Esophagus squamous epithelium (tissue), 5 donors: ENCODE measurements around the gene SEC23IP. TPM values are rescaled to one million over a fixed set of nuclear protein-coding genes. Genes with fewer than 3 reads are reported as not detected.

ENCODE experiments used
- DNase-seq: peaks from one replicate; lab custom pipeline; 2025; lab: John Stamatoyannopoulos, UW
- H3K27ac ChIP-seq, 4 donors: fragments of 200-600 bp; sonication (generic); one replicate each; pipeline ENCODE4 v1.5.1; 2016 to 2019; ENCODE audit warnings: mild to moderate bottlenecking in 1 of 4
- H3K27me3 ChIP-seq, 4 donors: fragments of 200-600 bp; sonication (generic); 1 replicate in 3 of 4; 2 replicates in 1 of 4; pipeline versions ENCODE4 v1.5.1 to v1.6.0; 2017 to 2021; ENCODE audit warnings: antibody characterized with exemption in 1 of 4
- H3K36me3 ChIP-seq, 3 donors: fragments of 200-600 bp; sonication (generic); one replicate each; pipeline ENCODE4 v1.5.1; 2016 to 2019
- H3K4me1 ChIP-seq, 3 donors: fragments of 200-600 bp; sonication (generic); one replicate each; pipeline ENCODE4 v1.5.1; 2017 to 2019
- H3K4me3 ChIP-seq, 4 donors: fragments of 200-600 bp; sonication (generic); 1 replicate in 3 of 4; 2 replicates in 1 of 4; pipeline ENCODE4 v1.5.1; 2016 to 2019; ENCODE audit warnings: mild to moderate bottlenecking in 2 of 4, moderate library complexity in 1 of 4
- H3K9me3 ChIP-seq, 3 donors: fragments of 200-600 bp; sonication (generic); one replicate each; pipeline ENCODE4 v1.5.1; 2016 to 2019
- POLR2A ChIP-seq, 4 donors: fragments of 450-650 bp; IDR thresholded peaks; one replicate each; pipeline ENCODE4 v1.6.1; 2017; ENCODE audit warnings: antibody characterized with exemption in 4 of 4, mild to moderate bottlenecking in 4 of 4, moderate library complexity in 3 of 4
- WGBS, 2 donors: methylation state at CpG; one replicate each; pipeline ENCODE4 v1.1.5; 2018; 5-methylcytosine and 5-hydroxymethylcytosine counted together
- intact Hi-C: fragments of 100-400 bp; cut with DNase I; formaldehyde crosslinking; loops from one replicate; pipeline ENCODE4 v1.15.0; 2022
- total RNA-seq, 4 donors: library from RNA; depleted of rRNA; stranded (reverse); fragments of >200 nt; gene quantifications; one replicate each; pipeline ENCODE4 v1.1.0, GENCODE V29; 2016
- TF ChIP-seq, protein P1 (sequence below), 6 experiments: fragments of 450-650 bp in 4 of 6; fragments of 200-600 bp in 2 of 6; sonication (generic) in 2 of 6; IDR thresholded peaks; one replicate each; pipeline ENCODE4 v1.5.1; 2016 to 2019; ENCODE audit warnings: antibody characterized with exemption in 6 of 6, mild to moderate bottlenecking in 4 of 6, moderate library complexity in 4 of 6
- donor health status: DM: yes; HTN: yes; CAD: no.

Gene SEC23IP
- total RNA-seq, 4 donors from 2014 or later: 13.0 to 20.5 (median 16.5) TPM

DNA sequence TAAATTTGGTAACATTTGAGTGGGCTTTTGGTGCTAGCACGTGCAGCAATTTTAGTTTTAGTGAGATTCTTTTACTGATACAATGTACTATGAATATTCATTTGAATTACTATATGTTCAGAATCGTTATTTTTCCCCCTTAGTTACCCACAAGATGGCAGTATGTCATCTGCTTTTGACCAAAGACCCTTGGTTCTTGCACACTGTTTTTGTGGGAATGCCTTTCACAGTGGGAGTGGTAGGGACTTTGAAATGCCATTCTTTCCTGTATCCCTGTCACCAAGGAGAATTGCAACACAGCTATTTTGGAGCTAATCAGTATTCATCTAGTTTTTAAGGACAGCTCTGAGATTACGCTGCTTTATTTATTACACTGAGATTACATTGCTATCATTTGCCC lies 40.6 kb downstream of the SEC23IP start:
- no peaks in the 10 kb centered on the region for H3K4me1 ChIP-seq
- TF ChIP-seq POLR2A (IDR thresholded peaks at IDR 0.05): no peak
- TF ChIP-seq, protein P1, sequence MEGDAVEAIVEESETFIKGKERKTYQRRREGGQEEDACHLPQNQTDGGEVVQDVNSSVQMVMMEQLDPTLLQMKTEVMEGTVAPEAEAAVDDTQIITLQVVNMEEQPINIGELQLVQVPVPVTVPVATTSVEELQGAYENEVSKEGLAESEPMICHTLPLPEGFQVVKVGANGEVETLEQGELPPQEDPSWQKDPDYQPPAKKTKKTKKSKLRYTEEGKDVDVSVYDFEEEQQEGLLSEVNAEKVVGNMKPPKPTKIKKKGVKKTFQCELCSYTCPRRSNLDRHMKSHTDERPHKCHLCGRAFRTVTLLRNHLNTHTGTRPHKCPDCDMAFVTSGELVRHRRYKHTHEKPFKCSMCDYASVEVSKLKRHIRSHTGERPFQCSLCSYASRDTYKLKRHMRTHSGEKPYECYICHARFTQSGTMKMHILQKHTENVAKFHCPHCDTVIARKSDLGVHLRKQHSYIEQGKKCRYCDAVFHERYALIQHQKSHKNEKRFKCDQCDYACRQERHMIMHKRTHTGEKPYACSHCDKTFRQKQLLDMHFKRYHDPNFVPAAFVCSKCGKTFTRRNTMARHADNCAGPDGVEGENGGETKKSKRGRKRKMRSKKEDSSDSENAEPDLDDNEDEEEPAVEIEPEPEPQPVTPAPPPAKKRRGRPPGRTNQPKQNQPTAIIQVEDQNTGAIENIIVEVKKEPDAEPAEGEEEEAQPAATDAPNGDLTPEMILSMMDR (IDR thresholded peaks at IDR 0.05): peak in 2 of 6 experiments; percentile 6 to 24
- H3K36me3 ChIP-seq: peaks cover 0 to 97% (median 9%) of the 10 kb centered on the region in 3 donors
- no peak for DNase-seq
- H3K4me3 ChIP-seq: no peak overlapping the region
- intact Hi-C loops: no loop called here
- H3K27me3 ChIP-seq: no peaks in the 10 kb centered on the region
- H3K27ac ChIP-seq: no peak overlapping the region
- WGBS, 2 donors: 45 to 49% methylated on average over 3 of the region's 3 CpGs
- H3K9me3 ChIP-seq: no peaks in the 10 kb centered on the region

DNA sequence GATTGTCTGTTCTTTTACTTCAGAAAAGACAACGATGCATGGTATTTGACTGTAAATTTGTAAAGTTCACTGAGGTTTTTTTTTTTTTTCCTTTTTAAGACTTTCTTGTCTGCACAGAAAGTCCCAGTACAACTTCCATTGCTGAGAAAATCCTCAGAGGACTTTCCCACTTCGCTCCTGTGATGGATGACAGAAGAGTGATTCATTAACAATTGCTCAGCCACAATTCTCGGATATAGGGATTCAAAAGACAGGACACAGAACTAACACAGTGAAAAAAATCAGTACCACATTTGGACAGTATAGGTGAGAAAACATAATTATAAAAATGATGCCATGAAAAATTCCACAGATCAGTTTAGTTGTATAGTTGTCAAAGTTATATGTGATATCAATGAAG lies 48.0 kb downstream of the SEC23IP start:
- Histone ChIP-seq H3K4me1 (no peaks in the 10 kb centered on the region), H3K27me3 (no peaks in the 10 kb centered on the region), H3K27ac (no peak overlapping the region), H3K4me3 (no peak overlapping the region), H3K36me3 (peaks cover 0 to 98% (median 20%) of the 10 kb centered on the region in 3 donors), H3K9me3 (no peaks in the 10 kb centered on the region)
- 45 to 55% methylated on average over 3 of the region's 3 CpGs for WGBS, 2 donors
- intact Hi-C loops: no loop called here
- no peak for DNase-seq
- TF ChIP-seq POLR2A (IDR thresholded peaks at IDR 0.05): no peak

DNA sequence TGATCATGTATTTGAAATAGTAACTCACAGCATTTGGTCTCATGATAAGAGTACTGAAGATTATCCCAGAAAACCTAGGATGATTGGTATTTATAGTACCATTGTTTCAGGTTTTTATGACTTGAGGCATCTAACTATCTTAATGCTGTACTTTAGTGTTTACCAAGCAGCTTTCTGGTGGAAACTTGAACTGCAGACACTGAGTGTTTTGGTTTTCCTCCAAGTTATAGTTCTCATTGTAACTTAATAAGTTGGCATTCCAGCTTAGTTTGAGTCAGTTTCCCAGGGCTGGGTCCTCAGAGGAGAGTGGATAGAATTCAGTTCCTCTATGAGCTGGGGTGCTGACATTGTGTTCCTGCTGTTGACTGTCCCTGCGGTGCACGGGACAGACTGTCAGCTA lies 50.4 kb downstream of the SEC23IP start:
- peaks cover 0 to 73% (median 17%) of the 10 kb centered on the region in 3 donors for H3K36me3 ChIP-seq

DNA sequence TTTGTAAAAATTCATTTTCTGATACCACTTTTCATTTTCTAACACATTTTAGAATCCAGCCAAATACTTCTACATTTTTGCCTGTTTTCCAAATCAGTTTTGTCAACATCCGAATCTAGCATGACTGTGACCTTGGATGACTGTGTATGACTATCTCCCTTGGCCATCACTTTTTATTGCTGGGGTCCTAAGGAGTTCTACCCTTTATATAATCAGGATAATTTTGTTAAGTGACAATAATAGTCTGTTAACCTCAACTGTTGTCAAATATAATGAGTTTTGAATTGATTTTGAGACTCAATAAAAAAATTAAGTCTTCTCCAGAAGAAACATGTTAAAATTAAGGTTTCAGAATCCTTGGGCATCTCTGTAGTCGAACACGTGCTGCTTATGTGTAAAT lies 53.3 kb downstream of the SEC23IP start:
- Histone ChIP-seq H3K4me3 (no peak overlapping the region), H3K4me1 (no peaks in the 10 kb centered on the region), H3K9me3 (no peaks in the 10 kb centered on the region), H3K36me3 (peaks cover 0 to 45% (median 11%) of the 10 kb centered on the region in 3 donors), H3K27me3 (no peaks in the 10 kb centered on the region), H3K27ac (no peak overlapping the region)
- intact Hi-C loops: no loop called here
- DNase-seq: no peak
- TF ChIP-seq, protein P1 (IDR thresholded peaks at IDR 0.05): no peak
- TF ChIP-seq POLR2A (IDR thresholded peaks at IDR 0.05): no peak
- 71 to 90% methylated on average over 3 of the region's 3 CpGs for WGBS, 2 donors

More for the DNA sequence above, 50.4 kb downstream of the SEC23IP start:
- Histone ChIP-seq H3K4me1 (no peaks in the 10 kb centered on the region), H3K27me3 (no peaks in the 10 kb centered on the region), H3K27ac (no peak overlapping the region), H3K9me3 (no peaks in the 10 kb centered on the region), H3K4me3 (no peak overlapping the region)
- DNase-seq: no peak
- 90 to 100% methylated on average over 2 of the region's 2 CpGs for WGBS, 2 donors
- TF ChIP-seq POLR2A (IDR thresholded peaks at IDR 0.05): no peak
- TF ChIP-seq, protein P1 (IDR thresholded peaks at IDR 0.05): no peak
- intact Hi-C loops: no loop called here

DNA sequence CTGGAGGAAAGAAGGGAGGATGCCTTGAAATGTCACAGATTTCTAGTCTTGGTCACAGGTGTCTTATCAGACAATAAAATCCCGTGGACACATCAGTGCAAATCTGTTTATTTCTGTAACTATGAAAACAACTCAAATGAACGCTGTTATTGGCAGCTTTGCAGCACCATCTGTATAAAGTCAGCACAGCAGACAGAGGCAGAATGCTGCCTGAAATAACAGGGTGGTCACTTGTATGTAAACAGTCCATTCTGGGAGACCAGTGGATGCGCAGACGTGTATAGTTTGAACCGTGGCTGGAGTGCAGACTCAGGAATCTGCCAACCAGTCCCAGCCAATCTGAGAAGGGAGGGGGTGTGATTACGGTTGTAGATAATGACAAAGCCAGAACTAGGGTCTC lies 54.8 kb downstream of the SEC23IP start:
- H3K36me3 ChIP-seq: peaks cover 0 to 30% (median 5%) of the 10 kb centered on the region in 3 donors
- no peak overlapping the region for H3K4me3 ChIP-seq
- H3K4me1 ChIP-seq: no peaks in the 10 kb centered on the region
- H3K27me3 ChIP-seq: no peaks in the 10 kb centered on the region
- H3K9me3 ChIP-seq: no peaks in the 10 kb centered on the region
- WGBS, 2 donors: 50 to 58% methylated on average over 5 to 6 of the region's 6 CpGs
- no peak for DNase-seq
- TF ChIP-seq, protein P1 (IDR thresholded peaks at IDR 0.05): no peak
- no peak for TF ChIP-seq POLR2A (IDR thresholded peaks at IDR 0.05)
- intact Hi-C loops: no loop called here
- H3K27ac ChIP-seq: no peak overlapping the region

DNA sequence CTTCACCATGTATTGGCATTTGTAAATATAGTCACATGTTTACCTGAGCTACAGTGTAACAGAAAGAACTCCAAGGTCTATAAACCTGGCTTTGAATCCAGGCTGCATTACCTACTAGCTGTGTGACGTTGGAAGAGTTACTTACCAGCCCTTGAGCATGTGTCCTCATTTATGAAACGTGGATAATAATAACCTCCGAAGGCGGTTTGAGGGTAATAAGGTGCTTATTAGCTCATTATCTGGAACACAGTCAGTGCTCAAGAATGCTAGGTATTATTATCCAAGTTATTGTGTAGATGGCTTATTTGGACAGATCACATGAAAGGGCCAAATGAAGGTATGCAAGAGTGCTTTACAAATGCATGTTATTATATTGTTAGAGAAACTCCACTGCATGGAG lies 64.9 kb downstream of the SEC23IP start:
- H3K4me3 ChIP-seq: no peak overlapping the region
- H3K4me1 ChIP-seq: no peaks in the 10 kb centered on the region
- H3K36me3 ChIP-seq: no peaks in the 10 kb centered on the region
- H3K27ac ChIP-seq: no peak overlapping the region
- intact Hi-C loops: no loop called here
- WGBS, 2 donors: 52 to 78% methylated on average over 4 of the region's 4 CpGs
- no peaks in the 10 kb centered on the region for H3K27me3 ChIP-seq
- H3K9me3 ChIP-seq: no peaks in the 10 kb centered on the region
- DNase-seq: no peak
- TF ChIP-seq POLR2A (IDR thresholded peaks at IDR 0.05): no peak
- TF ChIP-seq, protein P1 (IDR thresholded peaks at IDR 0.05): no peak
